ENCODE data around the gene PCNT. TPM values are rescaled to one million over a fixed set of nuclear protein-coding genes. Genes with fewer than 3 reads are reported as not detected.

Gene PCNT
- total RNA-seq, 2 experiments from 2014 or later, result 46.2 to 46.6 TPM

DNA sequence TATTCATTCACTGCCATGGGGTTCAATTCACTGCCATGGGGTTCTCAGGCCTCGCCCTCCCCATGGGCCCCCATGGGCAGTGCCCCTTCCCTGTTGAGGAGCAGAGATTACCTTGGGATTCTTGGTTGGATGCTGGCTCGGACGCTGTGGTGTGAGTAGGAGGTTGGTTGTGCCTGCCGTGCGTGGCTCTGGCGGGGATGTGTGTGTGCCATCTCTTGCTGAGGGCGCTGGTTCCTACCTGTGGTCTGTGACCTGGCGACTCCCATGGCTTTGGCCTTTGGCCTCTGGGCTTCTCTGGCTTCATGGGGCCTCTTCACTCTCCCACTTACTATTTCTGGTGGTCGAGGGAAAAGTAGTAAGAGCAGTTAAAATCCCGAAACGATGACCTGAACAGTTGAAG is 42.1 kb downstream of the PCNT start:
- no peak for ATAC-seq
- Mint-ChIP-seq H3K4me3 (no peak overlapping the region), H3K27ac (no peak overlapping the region), H3K9me3 (no peaks in the 10 kb centered on the region), H3K36me3 (ENCODE audit: low read depth) (peaks cover 40% of the 10 kb centered on the region), H3K27me3 (no peaks in the 10 kb centered on the region), H3K4me1 (ENCODE audit: low read depth) (peaks cover 23% of the 10 kb centered on the region)
- CTCF ChIA-PET, result no interaction called here
- TF ChIP-seq, protein P1, sequence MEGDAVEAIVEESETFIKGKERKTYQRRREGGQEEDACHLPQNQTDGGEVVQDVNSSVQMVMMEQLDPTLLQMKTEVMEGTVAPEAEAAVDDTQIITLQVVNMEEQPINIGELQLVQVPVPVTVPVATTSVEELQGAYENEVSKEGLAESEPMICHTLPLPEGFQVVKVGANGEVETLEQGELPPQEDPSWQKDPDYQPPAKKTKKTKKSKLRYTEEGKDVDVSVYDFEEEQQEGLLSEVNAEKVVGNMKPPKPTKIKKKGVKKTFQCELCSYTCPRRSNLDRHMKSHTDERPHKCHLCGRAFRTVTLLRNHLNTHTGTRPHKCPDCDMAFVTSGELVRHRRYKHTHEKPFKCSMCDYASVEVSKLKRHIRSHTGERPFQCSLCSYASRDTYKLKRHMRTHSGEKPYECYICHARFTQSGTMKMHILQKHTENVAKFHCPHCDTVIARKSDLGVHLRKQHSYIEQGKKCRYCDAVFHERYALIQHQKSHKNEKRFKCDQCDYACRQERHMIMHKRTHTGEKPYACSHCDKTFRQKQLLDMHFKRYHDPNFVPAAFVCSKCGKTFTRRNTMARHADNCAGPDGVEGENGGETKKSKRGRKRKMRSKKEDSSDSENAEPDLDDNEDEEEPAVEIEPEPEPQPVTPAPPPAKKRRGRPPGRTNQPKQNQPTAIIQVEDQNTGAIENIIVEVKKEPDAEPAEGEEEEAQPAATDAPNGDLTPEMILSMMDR (IDR thresholded peaks at IDR 0.05), result no peak
- intact Hi-C loops (cut with micrococcal nuclease), result no loop called here
- DNase-seq, result no peak
- POLR2A ChIA-PET, result no interaction called here

DNA sequence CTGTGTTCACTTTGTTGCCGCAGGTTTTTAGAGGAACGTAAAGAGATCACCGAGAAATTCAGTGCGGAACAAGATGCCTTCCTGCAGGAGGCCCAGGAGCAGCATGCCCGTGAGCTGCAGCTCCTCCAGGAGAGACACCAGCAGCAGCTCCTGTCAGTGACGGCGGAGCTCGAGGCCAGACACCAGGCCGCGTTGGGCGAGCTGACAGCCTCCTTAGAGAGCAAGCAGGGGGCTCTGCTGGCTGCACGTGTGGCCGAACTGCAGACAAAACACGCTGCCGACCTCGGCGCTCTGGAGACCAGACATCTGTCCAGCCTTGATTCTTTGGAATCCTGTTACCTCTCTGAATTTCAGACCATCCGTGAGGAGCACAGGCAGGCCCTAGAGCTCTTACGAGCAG is 42.6 kb downstream of the PCNT start:
- Mint-ChIP-seq H3K9me3 (no peaks in the 10 kb centered on the region), H3K27ac (no peak overlapping the region), H3K36me3 (ENCODE audit: low read depth) (peaks cover 40% of the 10 kb centered on the region), H3K4me1 (ENCODE audit: low read depth) (peaks cover 23% of the 10 kb centered on the region), H3K4me3 (no peak overlapping the region), H3K27me3 (no peaks in the 10 kb centered on the region)
- TF ChIP-seq, protein P1 (IDR thresholded peaks at IDR 0.05), result no peak
- DNase-seq (no peak), ATAC-seq (no peak)
- ChIA-PET CTCF (no interaction called here), POLR2A (no interaction called here)
- intact Hi-C loops (cut with micrococcal nuclease), result no loop called here

DNA sequence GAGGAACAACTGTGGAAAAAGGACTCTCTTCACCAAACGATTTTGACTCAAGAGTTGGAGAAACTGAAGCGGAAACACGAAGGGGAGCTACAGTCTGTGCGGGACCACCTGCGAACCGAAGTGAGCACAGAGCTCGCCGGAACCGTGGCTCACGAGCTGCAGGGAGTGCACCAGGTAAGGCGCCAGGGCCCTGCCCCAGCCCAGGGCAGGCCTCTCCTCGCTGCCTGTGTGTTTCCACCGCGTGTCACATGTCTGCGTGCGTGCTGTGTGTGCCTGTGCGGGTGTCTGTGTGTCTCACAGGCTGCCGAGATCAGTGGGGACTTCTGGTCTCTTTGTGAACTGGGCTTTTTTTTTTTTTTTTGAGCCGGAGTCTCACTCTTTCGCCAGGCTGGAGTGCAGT is 43.0 kb downstream of the PCNT start:
- TF ChIP-seq, protein P1 (IDR thresholded peaks at IDR 0.05), result no peak
- no peak for ATAC-seq
- CTCF ChIA-PET, result interaction anchor here (1.6 kb wide), 1 partner anchor 397 kb away, joined by 3 read pairs; no protein-coding TSS in a partner anchor
- POLR2A ChIA-PET, result no interaction called here
- Mint-ChIP-seq H3K4me1 (ENCODE audit: low read depth) (peaks cover 23% of the 10 kb centered on the region), H3K36me3 (ENCODE audit: low read depth) (peaks cover 40% of the 10 kb centered on the region), H3K4me3 (no peak overlapping the region), H3K27me3 (no peaks in the 10 kb centered on the region), H3K27ac (no peak overlapping the region), H3K9me3 (no peaks in the 10 kb centered on the region)
- no peak for DNase-seq
- intact Hi-C loops (cut with micrococcal nuclease), result no loop called here

DNA sequence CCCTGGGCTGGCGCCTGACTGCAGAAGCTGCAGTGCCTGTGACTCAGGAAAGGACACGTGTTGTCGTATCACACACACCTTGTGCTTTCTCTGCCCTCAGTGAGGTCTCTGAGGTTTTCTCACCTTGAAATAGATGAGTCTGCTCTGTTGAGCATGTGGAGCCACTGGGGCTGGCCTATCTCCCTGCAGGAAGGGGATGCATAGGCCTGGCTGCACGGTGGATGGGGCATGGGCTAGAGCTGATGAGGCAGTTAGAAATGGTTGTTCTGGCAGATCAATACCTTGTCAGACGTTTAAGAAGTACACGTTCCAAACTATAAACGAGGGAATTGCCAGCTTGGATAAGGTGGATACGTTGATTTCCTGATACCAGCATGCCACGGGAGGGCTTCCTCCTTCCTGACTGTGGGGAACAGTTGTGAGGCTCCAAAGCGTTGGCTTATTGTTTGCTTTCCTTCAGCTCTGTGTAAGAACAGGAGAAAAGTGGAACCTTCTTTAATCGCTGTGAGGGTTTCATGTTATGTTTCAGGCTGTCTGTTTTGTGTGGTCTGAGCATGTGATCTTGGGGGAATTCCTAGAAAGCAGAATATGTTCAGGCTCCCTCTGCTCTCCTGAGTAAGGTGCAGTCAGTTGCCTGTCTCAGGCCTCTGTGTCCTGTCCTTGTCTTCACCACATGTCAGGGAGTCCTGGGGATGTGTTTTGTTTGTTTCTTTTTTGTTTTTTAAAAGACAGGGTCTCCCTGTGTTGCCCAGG is 44.8 kb downstream of the PCNT start:
- peak overlapping the region; percentile 92 for H3K27ac Mint-ChIP-seq
- ATAC-seq (peak; percentile 95), DNase-seq (peak; percentile 83)
- CTCF ChIA-PET, result interaction anchor here (1.4 to 1.6 kb wide), 2 partner anchors 11 to 399 kb away, joined by 3 read pairs; no protein-coding TSS in a partner anchor
- H3K9me3 Mint-ChIP-seq, result no peaks in the 10 kb centered on the region
- no peaks in the 10 kb centered on the region for H3K27me3 Mint-ChIP-seq
- intact Hi-C loops (cut with micrococcal nuclease), result no loop called here
- TF ChIP-seq, protein P1 (IDR thresholded peaks at IDR 0.05), result no peak
- peaks cover 21% of the 10 kb centered on the region for H3K4me1 Mint-ChIP-seq (ENCODE audit: low read depth)
- POLR2A ChIA-PET, result interaction anchor here (0.6 to 1.4 kb wide), 5 partner anchors 9 to 274 kb away, joined by 3 to 7 read pairs (median 4); no protein-coding TSS in a partner anchor
- peaks cover 34% of the 10 kb centered on the region for H3K36me3 Mint-ChIP-seq (ENCODE audit: low read depth)
- H3K4me3 Mint-ChIP-seq, result peak overlapping the region; percentile 50

DNA sequence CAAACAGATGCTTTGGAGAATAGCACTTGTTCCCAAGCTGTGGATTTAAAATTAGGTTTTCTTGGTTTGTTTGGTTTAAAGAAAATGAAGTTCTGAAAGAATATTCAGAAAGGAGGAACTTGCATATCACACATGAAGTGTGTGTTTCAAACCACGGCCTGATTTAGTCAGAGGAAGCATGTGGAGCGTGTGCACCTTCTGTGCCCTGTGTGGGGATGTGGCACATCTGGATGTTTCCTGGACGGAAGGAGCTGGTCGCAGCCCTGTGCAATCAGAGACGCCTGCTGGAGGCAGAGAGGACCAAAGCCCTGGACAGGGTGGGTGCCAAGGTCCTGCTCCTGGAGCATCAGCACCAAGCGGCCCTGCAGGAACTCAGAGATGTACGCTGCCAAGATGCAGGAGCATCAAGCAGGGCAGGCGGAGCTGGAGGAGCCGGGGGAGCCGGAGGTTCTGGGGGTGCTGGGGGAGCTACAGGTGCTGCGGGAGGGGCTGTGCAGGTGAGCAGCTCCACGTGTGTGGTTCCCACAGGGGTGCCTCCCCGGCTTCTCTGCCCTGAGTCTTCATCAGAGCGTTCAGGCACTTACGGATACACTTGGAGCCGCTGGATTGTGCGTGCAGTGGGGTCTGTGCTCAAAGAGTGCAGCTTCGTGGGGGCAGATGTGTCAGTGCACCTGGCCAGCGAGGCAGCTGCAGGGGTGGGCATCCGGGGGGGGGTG is 45.7 kb downstream of the PCNT start:
- no peak overlapping the region for H3K4me3 Mint-ChIP-seq

More for the DNA sequence above, 45.7 kb downstream of the PCNT start:
- Mint-ChIP-seq H3K27me3 (no peaks in the 10 kb centered on the region), H3K27ac (peak overlapping the region; percentile 92), H3K9me3 (no peaks in the 10 kb centered on the region), H3K4me1 (ENCODE audit: low read depth) (peaks cover 21% of the 10 kb centered on the region), H3K36me3 (ENCODE audit: low read depth) (peaks cover 33% of the 10 kb centered on the region)
- TF ChIP-seq, protein P1 (IDR thresholded peaks at IDR 0.05), result no peak
- POLR2A ChIA-PET, result interaction anchor here (0.6 to 1.4 kb wide), 6 partner anchors 10 to 88 kb away, joined by 3 to 7 read pairs (median 4); partner anchors contain the start of genes C21orf58 and PCNT
- DNase-seq, result peak; percentile 17
- intact Hi-C loops (cut with micrococcal nuclease), result no loop called here
- CTCF ChIA-PET, result interaction anchor here (0.9 to 1.4 kb wide), 2 partner anchors 12 to 38 kb away, joined by 3 read pairs; no protein-coding TSS in a partner anchor
- no peak for ATAC-seq
